Measurements from ENCODE around the gene JAM3.
"Not testable (repeated sequence)": the region's sequence is repeated elsewhere in the genome, so short reads cannot be mapped to it uniquely, and the experiment has no call there.

JAM3 gene

GRCh38 chr11:134100171-134100570, 31.3 kb downstream of the JAM3 start:
- Mint-ChIP-seq H3K4me3 (no peak overlapping the region), H3K27ac (no peak overlapping the region), H3K4me1 (peaks cover 21% of the 10 kb centered on the region), H3K9me3 (peaks cover 6 to 9% of the 10 kb centered on the region in 2 donors), H3K27me3 (no peaks in the 10 kb centered on the region)
- no peak for ATAC-seq
- DNase-seq = no peak

- no peak for DNase-seq
- Mint-ChIP-seq H3K27ac (no peak overlapping the region), H3K9me3 (peaks cover 6 to 9% of the 10 kb centered on the region in 2 donors), H3K4me3 (no peak overlapping the region), H3K4me1 (peaks cover 19% of the 10 kb centered on the region), H3K27me3 (no peaks in the 10 kb centered on the region)
- no peak for ATAC-seq
Measured at GRCh38 chr11:134101282-134101681, 32.4 kb downstream of the JAM3 start.

- Mint-ChIP-seq H3K4me3 (no peak overlapping the region), H3K27me3 (no peaks in the 10 kb centered on the region), H3K4me1 (no peaks in the 10 kb centered on the region), H3K27ac (no peak overlapping the region), H3K9me3 (peaks cover 14 to 27% of the 10 kb centered on the region in 2 donors)
- no peak for DNase-seq
- ATAC-seq = no peak
Measured at GRCh38 chr11:134110252-134110815, 41.5 kb downstream of the JAM3 start.

- H3K4me3 Mint-ChIP-seq, ATAC-seq, H3K27me3 Mint-ChIP-seq, DNase-seq, H3K4me1 Mint-ChIP-seq, H3K27ac Mint-ChIP-seq: not testable (repeated sequence)
- H3K9me3 Mint-ChIP-seq = peaks cover 10 to 17% of the 10 kb centered on the region in 2 donors
Measured at GRCh38 chr11:134113787-134114186, 44.9 kb downstream of the JAM3 start.

GRCh38 chr11:134116210-134116609, 47.3 kb downstream of the JAM3 start:
- DNase-seq = no peak
- Mint-ChIP-seq H3K4me3 (no peak overlapping the region), H3K27me3 (peaks cover 5% of the 10 kb centered on the region), H3K4me1 (peaks cover 6% of the 10 kb centered on the region), H3K27ac (no peak overlapping the region), H3K9me3 (no peaks in the 10 kb centered on the region)
- no peak for ATAC-seq

- H3K4me1 Mint-ChIP-seq = peaks cover 6% of the 10 kb centered on the region
- no peaks in the 10 kb centered on the region for H3K9me3 Mint-ChIP-seq
- DNase-seq (no peak), ATAC-seq (no peak)
- peaks cover 20% of the 10 kb centered on the region for H3K27me3 Mint-ChIP-seq
- H3K4me3 Mint-ChIP-seq = no peak overlapping the region
- no peak overlapping the region for H3K27ac Mint-ChIP-seq
Measured at GRCh38 chr11:134118006-134118405, 49.1 kb downstream of the JAM3 start.

- peaks cover 12% of the 10 kb centered on the region for H3K4me1 Mint-ChIP-seq
- peaks cover 27% of the 10 kb centered on the region for H3K27me3 Mint-ChIP-seq
- ATAC-seq (no peak), DNase-seq (no peak)
- H3K27ac Mint-ChIP-seq = no peak overlapping the region
- no peaks in the 10 kb centered on the region for H3K9me3 Mint-ChIP-seq
- H3K4me3 Mint-ChIP-seq = no peak overlapping the region
Measured at GRCh38 chr11:134119094-134119493, 50.2 kb downstream of the JAM3 start.

- DNase-seq (no peak), ATAC-seq (no peak)
- Mint-ChIP-seq H3K9me3 (no peaks in the 10 kb centered on the region), H3K27me3 (peaks cover 39% of the 10 kb centered on the region), H3K4me3 (no peak overlapping the region), H3K4me1 (peaks cover 24% of the 10 kb centered on the region), H3K27ac (no peak overlapping the region)
Measured at GRCh38 chr11:134120143-134120850, 51.4 kb downstream of the JAM3 start.

- Mint-ChIP-seq H3K4me3 (no peak overlapping the region), H3K4me1 (peaks cover 31% of the 10 kb centered on the region), H3K27me3 (peaks cover 45% of the 10 kb centered on the region), H3K9me3 (no peaks in the 10 kb centered on the region), H3K27ac (no peak overlapping the region)
- no peak for DNase-seq
- no peak for ATAC-seq
Measured at GRCh38 chr11:134120921-134121526, 52.2 kb downstream of the JAM3 start.

- H3K27ac Mint-ChIP-seq = no peak overlapping the region
- H3K27me3 Mint-ChIP-seq = peaks cover 45% of the 10 kb centered on the region
- ATAC-seq = peak; percentile 55
- peaks cover 26% of the 10 kb centered on the region for H3K4me1 Mint-ChIP-seq
- peak in 1 of 2 donors; percentile 23 for DNase-seq
- peak overlapping the region; percentile 50 to 81 for H3K4me3 Mint-ChIP-seq
- no peaks in the 10 kb centered on the region for H3K9me3 Mint-ChIP-seq
Measured at GRCh38 chr11:134124660-134125451, 56.0 kb downstream of the JAM3 start.

GRCh38 chr11:134125507-134125906, 56.6 kb downstream of the JAM3 start:
- DNase-seq (no peak), ATAC-seq (no peak)
- Mint-ChIP-seq H3K27me3 (peaks cover 45% of the 10 kb centered on the region), H3K4me3 (peak overlapping the region in 1 of 2 donors; percentile 15), H3K27ac (no peak overlapping the region), H3K9me3 (no peaks in the 10 kb centered on the region), H3K4me1 (peaks cover 26% of the 10 kb centered on the region)

- peak; percentile 55 for ATAC-seq
- peaks cover 5 to 7% of the 10 kb centered on the region in 2 donors for H3K9me3 Mint-ChIP-seq
- no peak overlapping the region for H3K4me3 Mint-ChIP-seq
- DNase-seq = no peak
- H3K4me1 Mint-ChIP-seq = peaks cover 26% of the 10 kb centered on the region
- no peak overlapping the region for H3K27ac Mint-ChIP-seq
- H3K27me3 Mint-ChIP-seq = peaks cover 39% of the 10 kb centered on the region
Measured at GRCh38 chr11:134126217-134126822, 57.4 kb downstream of the JAM3 start.

GRCh38 chr11:134131628-134132244, 62.9 kb downstream of the JAM3 start:
- H3K27ac Mint-ChIP-seq = no peak overlapping the region
- no peaks in the 10 kb centered on the region for H3K4me1 Mint-ChIP-seq
- H3K9me3 Mint-ChIP-seq = peaks cover 15 to 20% of the 10 kb centered on the region in 2 donors
- ATAC-seq (no peak), DNase-seq (no peak)
- H3K4me3 Mint-ChIP-seq = no peak overlapping the region
- no peaks in the 10 kb centered on the region for H3K27me3 Mint-ChIP-seq

- H3K4me3 Mint-ChIP-seq = no peak overlapping the region
- ATAC-seq = no peak
- no peaks in the 10 kb centered on the region for H3K27me3 Mint-ChIP-seq
- no peaks in the 10 kb centered on the region for H3K4me1 Mint-ChIP-seq
- peaks cover 15 to 20% of the 10 kb centered on the region in 2 donors for H3K9me3 Mint-ChIP-seq
- DNase-seq = no peak
- H3K27ac Mint-ChIP-seq = no peak overlapping the region
Measured at GRCh38 chr11:134132808-134133207, 63.9 kb downstream of the JAM3 start.

GRCh38 chr11:134134167-134134566, 65.3 kb downstream of the JAM3 start:
- H3K4me3 Mint-ChIP-seq = no peak overlapping the region
- peaks cover 15 to 20% of the 10 kb centered on the region in 2 donors for H3K9me3 Mint-ChIP-seq
- H3K27ac Mint-ChIP-seq = no peak overlapping the region
- peaks cover 2% of the 10 kb centered on the region for H3K4me1 Mint-ChIP-seq
- DNase-seq (no peak), ATAC-seq (no peak)
- H3K27me3 Mint-ChIP-seq = no peaks in the 10 kb centered on the region
